GM21381 (cell line): ENCODE measurements around the gene ADAP1.

Source experiments
- ATAC-seq: cut with Tn5 transposase; IDR thresholded peaks from one replicate; pipeline ENCODE4 v1.9.1; 2021; ENCODE audit warnings: mild to moderate bottlenecking, moderate library complexity; ENCODE audit not compliant: unreplicated experiment

The ADAP1 gene

DNA sequence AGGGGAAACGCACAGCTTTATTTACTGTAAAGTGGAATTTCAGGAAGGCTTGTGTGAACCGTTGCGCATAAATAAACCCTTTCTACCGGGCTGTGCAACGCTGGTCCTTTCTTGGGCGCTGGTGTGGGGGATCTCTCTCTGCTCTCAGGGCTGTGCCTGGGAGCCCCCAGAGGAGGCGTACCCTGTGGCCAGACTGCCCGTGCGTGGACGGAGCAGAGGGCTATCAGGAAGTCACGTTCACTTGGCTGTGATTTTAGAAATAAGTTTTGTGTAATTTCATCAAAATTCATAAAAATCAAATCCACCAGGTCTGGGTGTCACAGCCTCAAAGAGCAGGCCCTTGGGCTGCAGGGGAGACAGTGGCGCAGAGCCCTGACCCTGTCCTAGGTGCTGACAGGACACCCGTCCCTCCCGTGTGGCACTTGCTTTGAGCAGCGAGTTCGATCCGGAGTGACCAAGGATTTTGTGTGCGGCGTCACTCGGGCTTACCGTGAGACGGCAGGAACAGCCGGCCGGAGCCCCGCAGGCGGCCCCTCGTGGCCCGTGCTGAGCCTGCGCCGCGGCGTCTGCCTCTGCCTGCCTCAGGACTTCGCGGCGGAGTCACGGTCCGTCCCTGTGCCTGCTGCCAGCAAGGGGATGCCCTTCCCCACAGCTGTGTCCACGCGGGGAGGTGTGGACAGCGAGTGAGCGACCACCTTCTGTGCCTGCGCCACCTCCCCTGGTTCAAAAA lies 58.0 kb downstream of the ADAP1 start:
- no peak for ATAC-seq

DNA sequence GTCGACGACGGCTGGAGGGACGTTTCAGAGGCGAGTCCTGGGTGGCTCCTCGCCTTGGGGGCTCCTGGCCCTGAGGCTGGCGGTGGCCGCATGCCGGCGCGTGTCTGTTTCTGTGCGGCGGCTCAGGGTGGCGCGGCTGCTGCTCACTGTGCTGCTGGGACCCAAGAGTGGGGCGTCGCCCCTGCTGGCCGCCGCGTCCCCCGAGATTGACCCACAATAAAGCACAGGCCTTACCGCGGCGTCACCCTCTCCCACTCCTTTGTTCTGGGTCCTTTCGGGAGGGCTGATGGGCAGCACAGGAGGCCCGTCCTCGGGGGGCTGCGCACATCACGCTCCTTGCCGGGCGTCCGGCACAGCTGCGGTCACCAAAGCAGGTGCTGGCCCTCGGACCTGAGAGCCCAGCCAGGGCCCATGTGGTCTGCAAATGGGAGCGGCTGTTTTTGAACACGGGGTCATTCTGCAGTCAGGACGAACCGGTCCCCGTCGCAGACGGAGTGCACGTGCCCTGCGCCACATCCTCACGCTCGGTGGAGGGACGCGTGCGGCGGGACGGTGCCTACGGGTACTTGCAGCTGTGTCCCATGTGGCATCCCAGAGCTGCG lies 58.9 kb downstream of the ADAP1 start:
- ATAC-seq: no peak

DNA sequence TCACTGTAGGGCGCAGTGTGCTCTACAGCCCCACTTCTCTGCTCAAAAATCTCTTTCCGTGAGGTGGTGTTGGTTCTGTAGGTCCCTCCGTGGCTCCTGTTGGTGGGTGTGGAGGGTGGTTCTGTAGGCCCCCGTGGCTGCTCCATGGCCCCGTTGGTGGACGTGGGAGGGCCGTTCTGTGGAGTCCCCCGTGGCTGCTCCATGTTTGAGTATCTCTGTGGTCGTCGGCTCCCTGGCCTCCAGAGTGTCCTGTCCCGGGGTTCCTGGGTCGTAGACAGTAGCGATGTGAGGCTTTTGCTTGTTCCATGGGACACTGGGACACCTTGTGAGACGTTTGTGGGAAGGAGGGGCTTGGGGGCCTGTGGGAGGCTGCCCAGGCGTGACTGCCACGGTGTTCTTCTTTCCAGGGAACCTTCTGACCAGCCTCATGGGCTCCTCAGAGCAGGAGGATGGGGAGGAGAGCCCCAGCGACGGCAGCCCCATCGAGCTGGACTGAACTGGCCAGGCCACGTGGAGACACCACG lies 59.5 kb downstream of the ADAP1 start:
- ATAC-seq: no peak

DNA sequence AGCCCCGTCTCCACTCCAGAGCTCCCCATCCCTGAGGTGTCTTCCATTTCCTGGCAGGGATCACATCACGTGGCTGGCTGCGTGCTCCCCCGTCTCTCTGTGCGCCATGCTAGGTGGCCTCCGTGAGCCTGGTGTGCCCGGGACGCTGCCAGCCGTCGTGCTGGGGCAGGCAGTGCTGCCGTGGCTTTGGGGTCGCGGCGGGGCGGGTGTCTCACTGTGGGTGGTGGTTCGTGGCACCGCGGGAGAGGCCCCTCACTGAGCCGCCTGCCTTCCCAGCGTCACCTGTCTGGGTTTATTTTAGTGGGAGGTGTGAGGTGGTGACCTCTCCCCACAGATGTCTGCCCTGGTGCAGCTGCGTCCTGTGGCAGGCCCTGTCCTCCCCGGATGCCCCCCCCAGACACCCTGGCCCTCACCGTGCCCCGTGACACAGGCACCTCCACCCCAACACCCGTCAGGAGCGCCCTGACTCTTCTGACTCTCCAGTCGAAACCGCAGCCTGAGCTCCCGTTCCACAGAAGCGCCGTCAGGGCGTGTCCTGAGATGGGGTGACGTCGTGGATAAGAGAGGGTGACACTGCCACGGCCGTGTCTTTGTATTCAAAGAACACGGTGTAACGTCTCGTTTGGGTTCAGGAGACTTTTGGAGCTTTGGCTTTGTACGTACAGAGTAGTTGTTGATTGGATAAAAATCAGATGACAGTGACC lies 60.2 kb downstream of the ADAP1 start:
- ATAC-seq: no peak

DNA sequence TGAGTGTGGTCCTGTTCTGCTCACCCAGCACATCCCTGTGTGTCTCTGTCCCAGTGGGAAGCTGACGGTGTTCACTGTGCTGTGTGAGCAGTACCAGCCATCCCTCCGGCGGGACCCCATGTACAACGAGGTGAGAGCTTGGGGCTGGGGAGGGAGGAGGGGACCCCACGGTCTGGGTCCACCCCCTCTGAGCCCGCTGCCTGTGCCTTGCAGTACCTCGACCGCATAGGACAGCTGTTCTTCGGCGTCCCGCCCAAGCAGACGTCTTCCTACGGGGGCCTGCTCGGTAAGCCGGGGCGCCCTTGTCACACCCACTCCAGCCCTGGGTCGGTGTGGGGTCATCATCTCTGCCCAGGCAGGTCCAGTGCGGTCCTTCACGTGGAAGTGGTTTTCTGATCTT lies 60.8 kb downstream of the ADAP1 start:
- no peak for ATAC-seq

DNA sequence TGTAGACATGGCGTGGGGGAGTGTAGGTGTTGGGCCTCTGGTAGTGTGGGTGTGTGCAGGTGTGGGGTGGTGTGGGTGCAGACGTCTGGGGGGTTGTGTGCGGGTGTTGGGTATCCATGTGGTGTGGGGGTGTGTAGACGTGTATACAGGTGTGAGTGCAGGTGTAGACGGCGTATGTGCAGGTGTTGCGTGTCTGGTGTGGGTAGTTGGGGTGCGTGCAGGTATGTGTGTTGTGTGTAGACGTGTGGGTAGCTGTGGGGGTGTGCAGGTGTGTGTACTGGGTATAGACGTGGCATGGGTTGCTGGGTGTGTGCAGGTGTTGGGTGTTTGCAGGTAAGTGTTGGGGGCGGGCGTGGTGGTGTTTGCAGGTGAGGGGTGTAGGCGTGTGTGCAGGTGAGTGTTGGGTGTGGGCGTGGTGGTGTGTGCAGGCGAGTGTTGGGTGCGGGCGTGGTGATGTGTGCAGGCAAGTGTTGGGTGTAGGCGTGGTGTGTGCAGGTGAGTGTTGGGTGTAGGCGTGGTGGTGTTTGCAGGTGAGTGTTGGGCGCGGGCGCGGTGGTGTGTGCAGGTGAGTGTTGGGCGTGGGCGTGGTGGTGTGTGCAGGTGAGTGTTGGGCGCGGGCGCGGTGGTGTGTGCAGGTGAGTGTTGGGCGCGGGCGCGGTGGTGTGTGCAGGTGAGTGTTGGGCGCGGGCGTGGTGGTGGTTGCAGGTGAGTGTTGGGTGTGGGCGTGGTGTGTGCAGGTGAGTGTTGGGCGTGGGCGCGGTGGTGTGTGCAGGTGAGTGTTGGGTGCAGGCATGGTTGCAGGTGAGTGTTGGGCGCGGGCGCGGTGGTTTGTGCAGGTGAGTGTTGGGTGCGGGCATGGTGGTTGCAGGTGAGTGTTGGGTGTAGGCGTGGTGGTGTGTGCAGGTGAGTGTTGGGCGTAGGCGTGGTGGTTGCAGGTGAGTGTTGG lies 61.6 kb downstream of the ADAP1 start:
- no peak for ATAC-seq

DNA sequence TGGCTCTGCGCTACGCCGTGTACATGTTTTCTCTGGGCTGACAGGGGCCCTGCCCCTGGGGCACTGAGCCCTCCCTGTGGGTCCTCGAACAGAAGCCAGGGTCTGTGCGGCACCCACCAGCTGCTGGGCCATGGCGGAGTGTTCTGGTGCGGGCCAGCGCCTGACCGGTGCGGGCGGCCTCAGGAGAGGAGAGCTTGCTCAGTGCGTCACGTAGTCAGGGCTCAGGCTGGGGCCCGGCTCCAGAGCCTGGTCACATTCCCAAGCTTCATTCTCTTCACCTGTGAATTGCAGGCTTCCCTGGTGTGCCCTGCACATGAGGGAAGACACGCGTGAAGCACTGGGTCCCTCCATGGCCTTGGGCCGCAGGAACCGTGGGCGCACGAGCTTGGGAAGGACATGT lies 62.7 kb downstream of the ADAP1 start:
- ATAC-seq: no peak

DNA sequence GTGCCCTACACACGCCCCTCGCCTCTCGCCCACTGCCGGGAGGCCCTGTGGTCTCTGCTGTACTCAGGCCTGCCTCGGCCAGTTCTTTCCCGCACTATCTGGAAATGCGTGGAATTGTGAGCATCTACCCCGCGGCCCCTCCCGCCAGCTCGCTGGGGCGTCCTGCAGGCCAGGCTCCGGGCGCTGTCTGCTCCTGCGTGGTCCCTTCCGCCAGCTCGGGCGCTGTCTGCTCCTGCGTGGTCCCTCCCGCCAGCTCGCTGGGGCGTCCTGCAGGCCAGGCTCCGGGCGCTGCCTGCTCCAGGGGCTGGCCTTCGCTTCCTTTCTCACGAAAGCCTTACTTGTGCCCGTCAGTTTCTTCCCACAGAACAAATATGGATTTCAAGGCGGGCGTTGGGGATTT lies 63.2 kb downstream of the ADAP1 start:
- ATAC-seq: no peak

DNA sequence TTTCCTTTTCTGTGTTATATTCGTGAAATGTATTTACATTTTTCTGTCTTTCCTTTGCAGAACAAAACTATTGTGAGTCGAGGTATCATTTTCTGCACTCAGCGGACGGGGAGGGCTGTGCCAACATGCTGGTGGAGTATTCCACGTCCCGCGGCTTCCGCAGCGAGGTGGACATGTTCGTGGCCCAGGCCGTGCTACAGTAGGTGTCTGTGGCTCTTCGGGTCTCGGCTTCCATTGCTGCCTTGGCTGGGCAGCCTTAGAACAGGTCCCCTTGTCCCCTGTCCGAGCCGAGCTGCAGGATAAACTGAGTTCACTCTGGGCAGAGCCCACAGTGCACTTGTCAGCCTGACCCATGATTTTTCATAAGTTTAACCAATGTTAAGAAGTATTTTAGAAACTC lies 63.6 kb downstream of the ADAP1 start:
- ATAC-seq: no peak

DNA sequence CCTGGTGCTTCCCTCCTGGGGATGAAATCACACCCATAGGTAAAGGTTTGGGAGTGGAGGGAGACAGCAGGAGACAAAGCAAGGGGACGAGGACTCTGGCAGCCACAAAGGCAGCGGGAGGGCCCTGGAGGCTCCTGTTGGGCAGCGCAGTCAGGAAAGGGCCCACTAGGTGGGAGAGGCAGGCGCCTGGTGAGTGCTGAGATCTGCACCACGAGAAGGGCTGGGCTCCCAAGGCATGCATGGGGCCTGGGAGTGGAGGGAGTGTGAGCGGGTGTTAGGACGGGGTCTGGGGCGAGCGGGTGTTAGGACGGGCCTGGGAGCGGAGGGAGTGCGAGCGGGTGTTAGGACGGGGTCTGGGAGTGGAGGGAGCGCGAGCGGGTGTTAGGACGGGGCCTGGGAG lies 65.1 kb downstream of the ADAP1 start:
- no peak for ATAC-seq

DNA sequence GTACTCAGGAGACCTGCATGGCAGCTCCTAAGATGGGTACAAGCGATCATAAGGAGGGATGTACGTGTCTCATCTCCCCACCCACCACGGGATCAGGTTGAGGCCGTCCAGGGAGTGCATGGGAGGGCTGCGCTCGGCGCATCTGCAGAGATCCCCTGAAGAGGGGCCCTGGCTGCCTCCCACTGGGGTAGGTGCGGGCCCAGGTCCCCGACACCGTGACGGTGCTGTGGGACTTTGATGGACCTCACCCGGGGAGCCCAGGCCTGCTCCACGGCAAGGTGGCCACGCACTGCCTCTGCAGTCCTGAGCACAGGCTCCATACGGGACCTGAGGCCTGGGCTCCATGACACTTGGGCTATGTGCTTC lies 65.5 kb downstream of the ADAP1 start:
- ATAC-seq: no peak

DNA sequence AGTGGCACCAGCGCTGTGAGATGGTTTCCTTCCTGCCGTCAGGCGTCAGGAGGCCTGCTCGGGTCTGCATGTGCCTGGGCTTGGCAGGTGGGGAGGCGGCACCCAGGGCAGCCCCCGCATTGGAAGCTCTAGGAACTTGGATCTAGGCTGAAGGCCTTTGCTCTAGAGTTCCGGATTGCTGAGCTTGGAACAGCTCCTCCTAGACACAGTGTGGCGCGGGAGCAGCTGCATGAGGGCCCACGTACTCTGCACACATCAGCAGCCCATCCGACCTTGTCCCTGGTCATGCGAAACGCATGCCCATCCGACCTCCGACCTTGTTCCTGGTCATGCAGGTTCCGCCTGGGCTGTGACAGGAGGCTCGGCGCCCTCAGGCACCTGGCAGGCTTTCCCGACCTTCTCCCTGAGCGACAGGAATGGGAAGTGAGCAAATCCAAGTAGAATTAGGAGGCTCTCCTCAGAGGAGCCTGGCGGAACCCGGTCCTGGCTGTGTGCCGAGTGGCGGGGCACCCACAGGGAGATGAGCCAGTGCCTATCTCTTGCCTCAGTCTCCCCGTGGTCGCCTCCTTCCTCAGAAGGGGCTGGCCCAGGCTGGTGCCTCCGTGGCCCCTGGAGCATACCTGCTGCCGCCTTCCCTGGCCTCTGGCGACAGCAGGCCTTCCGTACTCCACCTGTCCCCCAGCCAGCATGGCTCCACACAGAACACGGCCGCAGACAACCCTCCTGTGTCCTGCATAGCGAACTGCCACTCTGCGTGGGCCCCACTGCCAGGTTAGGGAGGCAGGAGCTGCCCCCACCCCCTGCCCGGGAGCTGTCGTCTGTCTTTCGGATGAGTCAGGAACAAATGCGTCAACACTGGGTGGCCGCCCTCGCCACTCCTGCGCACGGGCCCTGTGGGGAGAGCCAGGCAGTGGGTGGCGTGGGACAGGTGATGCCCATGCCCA lies 66.1 kb downstream of the ADAP1 start:
- ATAC-seq: no peak

DNA sequence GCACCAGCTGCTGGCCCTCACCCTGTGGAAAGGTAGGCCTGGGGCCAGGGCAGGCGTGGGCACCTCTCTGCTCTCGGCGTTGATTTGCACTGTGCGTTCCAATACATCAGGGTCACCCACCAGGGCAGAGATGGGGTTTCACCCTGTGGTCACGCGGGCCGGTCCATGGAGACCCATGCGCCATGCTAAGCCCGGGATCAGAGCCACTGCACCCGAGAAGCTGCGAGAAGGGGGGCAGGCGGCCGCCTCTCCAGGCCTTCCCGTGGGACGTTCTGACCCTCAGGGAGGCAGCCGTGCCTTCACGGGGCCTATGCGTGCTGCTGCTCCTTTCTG lies 67.0 kb downstream of the ADAP1 start:
- ATAC-seq: no peak

DNA sequence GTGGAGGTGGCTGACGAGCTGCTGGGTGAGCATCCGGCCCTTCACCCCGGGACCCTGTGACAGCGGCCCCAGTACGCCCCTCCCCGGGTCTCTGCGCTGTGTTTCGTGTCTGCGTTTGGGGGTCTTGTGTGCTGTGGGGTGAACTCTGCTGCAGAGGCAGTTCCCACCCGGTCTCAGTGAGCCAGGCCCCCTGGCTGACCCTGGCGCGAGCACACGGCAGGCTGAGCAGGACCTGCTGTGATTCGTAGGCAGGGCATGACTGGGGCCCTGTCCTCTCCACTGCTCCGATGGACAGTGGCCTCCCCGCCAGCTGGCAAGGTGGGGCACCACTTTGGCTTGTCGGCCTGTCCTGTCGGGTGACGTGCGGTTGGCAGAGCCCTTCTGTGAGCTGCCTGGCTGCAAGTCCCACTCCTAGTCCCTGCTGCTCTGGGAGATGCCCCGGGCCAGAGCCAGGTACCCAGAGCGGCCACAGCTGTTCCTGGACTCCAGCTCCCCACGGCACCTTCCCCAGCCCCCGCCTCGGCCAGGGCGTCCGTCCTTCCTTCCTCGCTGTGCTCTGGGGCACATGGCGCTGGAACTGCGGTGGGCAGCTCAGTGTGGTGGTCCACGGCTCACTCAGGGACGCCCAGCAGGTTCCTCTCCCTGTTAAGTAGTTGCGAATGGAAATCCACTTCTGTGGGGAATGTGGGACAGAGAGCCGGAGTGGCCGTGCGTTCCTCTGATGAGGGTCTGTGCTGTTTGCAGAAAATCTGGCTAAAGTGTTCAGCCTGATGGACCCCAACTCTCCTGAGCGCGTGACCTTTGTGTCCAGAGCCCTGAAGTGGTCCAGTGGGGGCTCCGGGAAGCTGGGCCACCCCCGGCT lies 67.6 kb downstream of the ADAP1 start:
- no peak for ATAC-seq

DNA sequence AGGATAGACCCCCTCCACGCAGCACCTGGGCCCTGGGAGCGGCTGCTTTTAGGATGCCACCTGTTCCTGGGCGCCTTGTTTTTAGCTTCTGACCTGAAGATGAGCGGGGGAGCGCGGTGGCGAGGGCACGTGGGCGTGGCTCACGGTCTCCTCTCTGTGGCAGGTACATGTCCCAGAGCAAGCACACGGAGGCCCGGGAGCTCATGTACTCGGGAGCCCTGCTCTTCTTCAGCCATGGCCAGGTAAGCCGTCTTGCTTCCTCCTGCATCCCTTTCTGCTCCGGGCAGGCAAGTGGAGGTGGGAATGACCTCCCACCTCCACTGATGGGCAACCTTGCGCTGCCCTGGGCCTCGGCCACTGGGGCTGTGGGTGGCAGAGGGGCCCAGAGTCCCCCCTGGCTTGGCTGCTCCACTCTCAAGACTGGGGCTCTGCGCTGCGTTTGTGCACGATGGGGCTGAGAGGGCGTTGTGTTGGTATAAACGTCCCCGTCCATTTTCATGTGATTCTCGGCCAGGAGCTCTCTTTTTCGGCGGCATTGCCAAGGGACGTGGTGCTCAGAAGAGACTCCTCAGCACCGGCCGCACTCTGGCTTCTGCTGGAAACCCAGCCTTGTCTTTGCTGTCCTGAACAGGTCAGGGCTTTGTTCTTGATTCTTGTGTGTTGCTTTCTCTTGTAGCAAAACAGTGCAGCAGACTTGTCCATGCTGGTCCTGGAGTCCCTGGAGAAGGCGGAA lies 68.4 kb downstream of the ADAP1 start:
- no peak for ATAC-seq

DNA sequence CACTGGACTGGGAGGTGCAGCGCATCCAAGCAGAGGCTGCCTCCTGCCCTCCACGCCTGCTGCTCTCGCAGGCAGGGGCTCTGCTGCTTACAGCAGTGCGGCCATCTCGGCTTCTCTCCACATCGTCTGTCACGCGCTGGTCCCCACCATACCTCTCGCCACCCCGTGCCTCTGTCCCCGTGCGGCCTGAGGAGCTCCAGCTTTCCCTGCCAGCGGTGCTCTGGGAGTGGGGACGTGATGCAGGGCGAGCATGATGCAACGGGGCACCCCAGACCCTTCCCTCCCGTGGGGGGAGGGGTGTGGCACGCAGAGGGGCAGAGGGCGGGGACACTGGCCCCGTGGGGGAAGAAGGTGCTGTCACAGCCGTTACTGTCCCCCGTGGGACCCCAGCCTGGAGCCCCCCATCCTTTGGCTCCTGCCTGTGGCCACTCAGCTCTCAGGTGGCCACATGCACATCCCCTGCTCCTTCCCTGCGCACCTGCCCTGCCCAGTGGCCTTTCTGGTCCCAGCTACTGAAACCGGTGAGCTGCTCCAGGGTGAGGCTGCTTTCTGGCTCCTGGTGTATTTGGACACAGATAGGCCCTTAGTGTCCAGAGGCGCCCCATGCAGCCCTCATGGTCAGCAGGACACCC lies 69.1 kb downstream of the ADAP1 start:
- ATAC-seq: no peak

DNA sequence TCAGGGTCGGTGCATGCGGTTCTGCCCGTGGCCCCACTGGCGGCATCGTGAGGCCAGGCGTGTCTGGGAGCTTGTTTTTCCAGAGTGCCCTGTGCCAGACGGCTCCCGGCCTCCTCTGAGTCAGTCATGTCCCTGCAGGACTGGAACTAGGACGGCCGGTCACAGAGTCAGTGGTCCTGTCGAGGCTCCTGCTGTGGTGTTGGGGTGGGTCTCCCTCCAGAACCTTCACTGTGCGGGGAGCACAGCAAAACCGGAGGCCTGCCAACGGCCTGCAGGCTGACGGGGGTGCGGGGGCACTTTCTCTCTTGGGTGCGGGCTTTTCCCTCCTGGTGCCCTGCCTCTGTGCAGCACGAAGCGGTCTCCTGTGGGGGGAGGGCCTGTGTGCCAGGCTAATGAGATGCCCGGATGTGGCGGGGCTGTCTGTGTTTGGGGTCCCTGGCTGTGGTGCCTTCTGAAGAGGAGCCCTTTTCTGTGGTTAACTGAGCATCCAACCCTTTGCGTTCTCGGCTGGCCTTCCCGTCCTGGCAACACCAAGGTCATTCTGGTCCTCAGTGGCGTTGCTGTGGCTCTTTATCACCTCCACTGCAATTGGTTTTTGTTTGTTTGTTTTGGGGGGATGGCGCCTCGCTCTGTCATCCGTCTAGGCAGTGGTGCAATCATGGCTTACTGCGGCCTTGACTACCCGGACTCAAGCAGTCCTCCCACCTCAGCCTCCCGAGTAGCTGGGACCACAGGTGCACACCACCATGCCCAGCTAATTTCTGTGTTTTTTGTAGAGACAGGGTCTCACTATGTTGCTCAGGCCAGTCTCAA lies 70.1 kb downstream of the ADAP1 start:
- no peak for ATAC-seq
